IPS DF 4.7 (cell line): ENCODE results near the gene MAP7D2.
A peak's percentile ranks its signal among the peaks of the same experiment; 100 is the strongest.

Experiments
- DNase-seq: peaks from one replicate; pipeline ENCODE4 v3.0.0-alpha.2; 2013; ENCODE audit warnings: low spot score; ENCODE audit errors: extremely low read depth

MAP7D2 gene

DNA sequence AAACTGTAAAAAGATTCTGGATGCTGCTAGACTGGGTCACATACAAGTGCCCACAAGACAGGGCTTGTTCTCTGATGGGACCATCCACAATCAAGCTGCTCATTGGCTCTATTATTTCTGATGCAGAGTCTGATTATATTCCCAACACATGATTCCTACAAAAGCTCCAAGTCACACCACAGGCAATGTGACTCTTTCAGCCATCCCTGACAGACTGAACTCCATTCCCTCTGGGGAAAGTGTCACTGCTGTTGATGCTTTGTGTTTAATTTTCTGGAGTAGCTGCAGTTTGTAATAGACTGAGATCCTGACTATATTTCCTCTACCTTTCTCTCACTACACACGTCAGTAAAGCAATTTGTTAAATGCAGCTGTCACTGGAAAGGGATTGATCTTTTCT, 70.5 kb downstream of the MAP7D2 start:
- DNase-seq: no peak

DNA sequence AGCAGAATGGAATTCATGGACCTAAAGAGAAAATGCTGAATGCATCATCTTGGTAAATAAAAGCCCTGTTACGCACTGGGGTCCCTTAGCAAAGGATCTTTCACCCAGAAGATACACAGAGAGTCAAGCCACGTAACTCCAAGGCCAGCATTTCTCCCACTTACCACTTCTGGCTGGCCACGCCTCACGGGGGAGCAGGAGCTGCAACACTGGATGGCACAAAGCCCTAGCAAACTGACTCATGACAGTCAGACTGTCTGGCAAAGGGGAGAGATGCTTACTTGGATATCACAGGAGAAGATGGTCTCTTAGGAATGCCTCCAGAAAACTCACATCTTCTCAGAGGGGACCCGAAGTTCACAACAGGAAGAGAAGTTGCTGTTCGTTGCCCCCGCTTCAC, 74.5 kb downstream of the MAP7D2 start:
- no peak for DNase-seq

DNA sequence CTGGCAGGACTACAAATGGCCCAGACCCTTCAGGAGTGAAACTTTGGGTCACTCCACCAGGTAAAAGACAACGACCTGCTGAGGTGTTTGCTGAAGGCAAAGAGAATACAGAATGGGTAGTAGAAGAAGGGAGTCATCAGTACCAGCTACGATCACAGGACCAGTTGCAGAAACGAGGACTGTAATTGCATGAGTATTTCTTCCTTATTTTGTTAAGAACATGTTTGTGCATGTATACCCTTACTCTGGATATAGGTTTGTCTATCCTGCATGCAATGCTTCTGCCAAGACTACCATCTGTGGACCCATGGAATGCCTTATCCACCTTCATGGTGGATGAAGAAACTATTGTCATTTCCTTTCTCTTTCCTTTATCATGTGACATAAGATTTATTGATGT, 77.7 kb downstream of the MAP7D2 start:
- DNase-seq: no peak

GRCh38 chrX:20037186-20037585, 79.5 kb downstream of the MAP7D2 start:
- DNase-seq: no peak

DNA sequence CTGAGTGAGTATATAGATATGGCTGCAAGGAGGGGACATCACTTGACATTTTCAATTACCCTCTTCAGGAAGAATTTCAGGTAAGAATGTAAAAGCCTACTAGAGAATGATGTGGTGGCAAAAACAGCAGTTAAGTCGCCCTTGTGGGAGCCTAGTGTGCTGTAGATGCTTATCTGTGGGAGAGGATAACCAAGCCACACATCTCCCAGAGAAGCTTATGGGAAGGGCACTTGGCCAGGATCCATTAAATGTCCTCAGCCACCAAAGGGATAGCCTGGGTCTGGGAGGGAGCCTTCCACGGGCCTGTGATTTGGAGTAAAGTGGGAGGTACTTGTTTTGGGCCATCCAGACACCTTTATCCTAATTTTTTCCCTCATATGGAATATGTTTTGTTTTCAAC, 84.5 kb downstream of the MAP7D2 start:
- DNase-seq: no peak

- DNase-seq: no peak
These were observed 87.0 kb downstream of the MAP7D2 start for GRCh38 chrX:20029728-20030127.

GRCh38 chrX:20028588-20028987, 88.1 kb downstream of the MAP7D2 start:
- DNase-seq: no peak

DNA sequence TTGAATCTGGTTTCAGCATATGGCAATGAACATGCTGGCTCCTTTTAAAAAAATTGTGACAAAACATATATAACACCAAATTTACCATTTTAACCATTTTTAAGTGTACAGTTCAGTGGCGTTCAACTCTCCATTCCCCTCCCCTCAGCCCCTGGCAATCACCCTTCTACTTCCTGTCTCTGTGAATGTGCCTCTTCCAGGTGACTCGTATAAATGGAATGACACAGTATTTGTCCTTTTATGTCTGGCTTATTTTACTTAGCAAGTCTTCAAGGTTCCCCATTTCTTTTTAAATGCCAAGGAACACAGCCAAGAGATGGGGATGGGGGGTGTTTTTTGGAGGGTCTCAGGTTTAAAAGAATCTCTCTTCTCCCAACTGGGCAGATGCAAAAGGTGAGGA, 90.4 kb downstream of the MAP7D2 start:
- no peak for DNase-seq

- DNase-seq: no peak
These were observed 96.9 kb downstream of the MAP7D2 start for GRCh38 chrX:20019672-20020365.

DNA sequence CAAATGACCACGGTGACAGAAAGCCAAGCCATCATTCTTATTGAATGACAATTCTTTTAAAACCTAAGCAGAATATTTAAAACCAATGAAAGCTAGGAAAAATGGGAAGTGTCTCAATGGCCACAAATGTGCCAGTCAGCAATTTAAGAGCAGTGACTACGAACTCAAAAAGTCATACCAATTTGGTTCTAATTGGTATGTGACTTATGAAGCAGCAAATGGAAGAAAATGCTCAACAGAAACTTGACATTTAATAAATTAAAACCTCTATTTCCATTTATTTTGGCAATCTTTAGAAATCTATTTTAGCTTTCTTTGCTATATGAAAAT, 100.1 kb downstream of the MAP7D2 start:
- no peak for DNase-seq

DNA sequence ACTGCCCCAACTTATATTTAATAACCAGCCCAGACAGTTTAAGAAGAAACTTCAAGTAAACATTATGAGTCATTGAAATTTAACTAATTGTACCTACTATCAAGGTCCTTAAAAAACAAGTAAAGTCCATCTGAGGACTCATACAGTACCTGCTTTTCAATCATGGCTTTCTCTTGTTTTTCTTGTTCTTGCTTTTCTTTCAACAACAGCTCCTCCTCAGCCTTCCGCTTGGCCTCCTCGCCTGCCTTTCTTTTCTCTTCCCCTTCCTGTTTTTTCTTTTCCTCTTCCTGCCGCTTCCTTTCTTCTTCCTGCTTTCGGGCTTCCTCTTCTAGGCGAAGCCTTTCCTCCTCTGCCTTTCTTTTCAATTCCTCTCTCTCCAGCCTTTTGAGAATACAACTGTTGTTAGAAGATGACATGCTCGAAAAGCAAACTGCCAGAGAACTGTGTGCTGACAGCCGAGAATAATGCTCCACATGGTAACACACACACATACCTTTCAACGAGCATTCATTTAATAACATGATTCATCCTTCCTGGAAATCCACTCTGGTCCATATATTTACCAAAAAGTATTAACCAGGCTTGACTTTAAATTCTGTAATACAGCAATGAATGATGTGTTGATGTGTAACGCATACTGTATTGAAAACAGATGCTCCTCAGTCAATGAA, 100.6 kb downstream of the MAP7D2 start:
- DNase-seq: no peak

DNA sequence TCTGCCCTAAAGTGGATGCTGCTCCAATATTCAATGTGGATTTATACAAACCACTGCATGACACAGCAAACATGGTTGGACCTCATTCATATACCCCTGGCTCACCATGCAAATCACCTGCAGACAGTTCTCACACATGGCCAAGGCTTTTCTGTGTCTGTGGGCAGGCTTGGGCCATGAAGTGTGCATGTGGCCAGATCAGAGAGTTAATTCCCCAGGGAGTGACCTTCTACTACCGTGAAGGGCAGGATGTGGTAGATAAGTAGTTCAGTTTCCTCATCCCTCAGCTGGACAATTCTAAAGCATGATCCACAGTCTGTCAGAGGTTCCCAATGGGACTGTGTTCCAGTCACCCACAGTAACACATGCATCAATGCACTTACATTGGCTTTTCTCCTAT, 101.3 kb downstream of the MAP7D2 start:
- DNase-seq: no peak

DNA sequence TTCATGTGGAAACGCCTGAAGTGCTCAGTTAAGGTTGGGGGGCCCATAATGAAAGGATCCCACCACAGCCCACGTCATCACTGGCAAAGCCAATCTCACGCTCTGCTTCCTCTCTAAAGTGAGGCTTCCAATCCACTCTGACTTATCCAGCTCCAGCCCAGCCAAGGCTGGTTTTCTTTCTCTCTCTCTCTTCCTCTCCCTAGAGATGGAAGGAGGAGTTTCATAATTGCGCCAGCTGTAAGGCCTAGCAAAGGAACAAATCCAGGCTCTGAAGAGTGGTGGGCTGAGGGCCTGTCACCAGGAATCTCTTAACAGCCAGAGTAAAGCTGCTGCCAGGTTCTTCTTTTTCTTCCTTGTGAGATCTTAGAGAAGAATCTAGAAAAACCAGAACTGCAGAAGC, 105.1 kb downstream of the MAP7D2 start:
- no peak for DNase-seq

DNA sequence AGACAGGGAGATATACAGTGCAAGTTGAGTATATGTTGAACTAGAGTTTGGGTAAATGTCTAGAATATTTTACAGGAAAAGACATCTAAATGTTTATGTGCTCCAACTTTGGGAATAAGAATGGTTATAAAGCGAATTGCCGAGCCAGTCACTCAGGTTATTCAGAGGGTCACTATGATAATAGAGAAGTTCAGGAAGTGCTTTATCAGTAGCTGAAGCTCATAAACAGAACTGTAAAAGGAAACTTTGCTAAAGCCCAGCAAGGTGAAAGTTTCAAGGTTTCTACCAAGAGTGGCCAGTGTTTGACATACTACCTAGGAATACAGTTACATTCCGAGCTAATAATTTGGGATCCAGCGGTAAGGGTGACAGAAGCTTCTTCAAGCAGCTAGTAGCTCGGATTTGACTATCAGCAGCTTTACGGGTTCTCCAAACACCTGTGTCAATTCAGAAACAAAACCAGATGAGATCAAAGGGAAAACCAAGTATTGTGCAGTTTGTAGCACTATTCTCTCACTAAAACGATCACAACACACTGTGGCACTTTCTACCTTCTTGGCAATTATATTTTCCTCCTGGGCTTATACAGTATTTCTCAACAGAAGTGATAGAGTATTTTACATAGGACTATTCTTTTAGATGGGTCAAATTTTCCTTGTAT, 108.6 kb downstream of the MAP7D2 start:
- no peak for DNase-seq

GRCh38 chrX:20005883-20006282, 110.8 kb downstream of the MAP7D2 start:
- no peak for DNase-seq

- no peak for DNase-seq
These were observed 115.1 kb downstream of the MAP7D2 start for GRCh38 chrX:20001588-20001987.

- DNase-seq: no peak
These were observed 125.4 kb downstream of the MAP7D2 start for GRCh38 chrX:19991350-19991718.

- peak; percentile 16 for DNase-seq
These were observed 126.0 kb downstream of the MAP7D2 start, which contains the start of gene BCLAF3 for GRCh38 chrX:19990556-19991349. Gene BCLAF3 (minus strand): TSS chrX:19991061. CDS start chrX:19970264, 20,797 bp downstream.

DNA sequence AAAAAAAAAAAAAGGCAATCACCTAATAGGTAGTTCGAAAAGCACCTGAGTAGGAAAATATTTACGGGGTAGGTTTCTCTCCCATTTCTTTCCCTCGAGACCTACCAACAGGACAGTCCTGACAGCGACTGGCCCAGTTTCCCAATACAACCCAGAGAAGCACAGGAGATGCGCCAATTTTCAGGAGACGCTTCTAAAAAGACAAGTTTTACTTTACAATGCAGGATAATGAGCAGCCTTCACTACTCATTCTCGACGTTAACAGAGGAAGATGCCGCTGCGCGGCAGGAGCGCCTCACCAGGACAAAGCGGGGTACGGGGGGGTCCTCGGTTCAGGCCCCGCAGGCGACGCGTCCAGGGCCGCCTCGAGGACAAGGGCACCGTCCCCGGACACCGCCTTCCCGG, 126.6 kb downstream of the MAP7D2 start:
- DNase-seq: no peak

DNA sequence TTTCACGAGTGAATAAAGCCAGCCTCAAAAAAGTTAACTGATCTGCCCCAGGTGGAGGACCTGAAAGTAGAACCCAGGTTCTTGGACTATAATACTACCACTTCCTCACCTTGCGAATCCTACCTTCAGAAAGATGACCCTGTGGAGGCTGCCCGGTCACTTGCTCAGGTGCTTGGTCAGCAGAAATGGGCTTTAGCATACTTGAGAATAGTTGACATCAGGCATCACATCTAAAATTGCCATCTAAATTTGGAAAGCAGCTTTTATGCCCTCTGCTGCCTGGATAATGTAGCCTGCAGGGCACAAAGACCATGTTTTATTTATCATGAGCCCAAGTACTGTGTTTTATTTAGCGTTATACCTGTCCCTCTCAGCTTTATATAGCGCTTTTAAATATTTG, 128.9 kb downstream of the MAP7D2 start:
- no peak for DNase-seq

DNA sequence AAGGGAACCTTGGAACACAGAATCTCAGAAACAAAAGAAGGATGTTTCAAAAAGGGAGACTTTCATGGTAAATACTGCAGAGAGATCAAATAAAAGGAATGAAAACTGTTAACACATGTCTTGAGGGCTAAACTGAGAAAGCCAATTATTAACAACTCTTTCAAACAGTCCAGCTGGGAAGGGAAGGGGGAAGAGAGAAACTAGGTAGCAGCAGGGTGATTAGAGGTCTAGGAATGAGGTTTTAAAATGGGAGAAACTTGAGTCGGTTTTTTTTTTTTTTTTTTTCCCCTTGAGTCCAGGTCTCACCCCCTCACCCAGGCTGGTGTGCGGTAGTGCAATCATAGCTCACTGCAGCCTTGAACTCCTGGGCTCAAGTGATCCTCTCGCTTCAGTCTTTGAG, 130.2 kb downstream of the MAP7D2 start:
- no peak for DNase-seq

DNA sequence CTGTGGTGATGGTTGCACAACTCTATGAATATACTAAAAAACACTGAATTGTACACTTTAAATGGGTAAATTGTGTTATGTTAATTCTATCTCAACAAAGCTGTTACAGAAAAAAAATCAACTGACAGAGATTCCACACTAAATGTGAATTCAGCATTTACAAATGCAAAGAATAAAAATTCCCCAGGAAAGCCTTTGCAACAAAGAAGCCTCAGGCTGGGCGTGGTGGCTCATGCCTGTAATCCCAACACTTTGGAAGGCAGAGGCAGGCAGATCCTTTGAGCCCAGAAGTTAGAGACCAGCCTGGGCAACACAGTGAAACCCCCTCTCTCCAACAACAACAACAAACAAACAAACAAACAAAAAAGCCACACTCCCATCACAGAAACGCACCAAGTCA, 134.8 kb downstream of the MAP7D2 start:
- DNase-seq: no peak
